NCI-H510A treated with DMSO at 0.1 percent for 48 hours (cell line): ENCODE measurements around the gene NGLY1.
A peak's percentile ranks its signal among the peaks of the same experiment; 100 is the strongest.

ENCODE experiments used
- DNase-seq: peaks from one replicate; lab custom pipeline; 2025; lab: John Stamatoyannopoulos, UW

NGLY1 gene

GRCh38 chr3:25784971-25785370, 1.7 kb upstream of the NGLY1 start:
- DNase-seq = no peak

GRCh38 chr3:25783661-25784512, 644 bp upstream of the NGLY1 start:
- DNase-seq = peak; percentile 19

GRCh38 chr3:25782636-25782937, 656 bp downstream of the NGLY1 start:
- no peak for DNase-seq

- DNase-seq = no peak
Observed at GRCh38 chr3:25781758-25782594, 1.3 kb downstream of the NGLY1 start.

GRCh38 chr3:25781145-25781757, 2.0 kb downstream of the NGLY1 start:
- no peak for DNase-seq

- DNase-seq = no peak
Observed at GRCh38 chr3:25780618-25781017, 2.6 kb downstream of the NGLY1 start.

- no peak for DNase-seq
Observed at GRCh38 chr3:25775936-25776335, 7.3 kb downstream of the NGLY1 start.

GRCh38 chr3:25768851-25769250, 14.4 kb downstream of the NGLY1 start:
- DNase-seq = no peak

GRCh38 chr3:25751725-25752124, 31.5 kb downstream of the NGLY1 start:
- no peak for DNase-seq

GRCh38 chr3:25751048-25751447, 32.2 kb downstream of the NGLY1 start:
- no peak for DNase-seq

- DNase-seq = no peak
Observed at GRCh38 chr3:25749031-25749581, 34.1 kb downstream of the NGLY1 start.

- DNase-seq = no peak
Observed at GRCh38 chr3:25748189-25748588, 35.1 kb downstream of the NGLY1 start.

- no peak for DNase-seq
Observed at GRCh38 chr3:25747033-25747432, 36.2 kb downstream of the NGLY1 start.

- DNase-seq = no peak
Observed at GRCh38 chr3:25744470-25744869, 38.8 kb downstream of the NGLY1 start.

- no peak for DNase-seq
Observed at GRCh38 chr3:25728101-25728500, 55.1 kb downstream of the NGLY1 start.

- DNase-seq = no peak
Observed at GRCh38 chr3:25727316-25727715, 55.9 kb downstream of the NGLY1 start.

- DNase-seq = no peak
Observed at GRCh38 chr3:25725810-25726209, 57.4 kb downstream of the NGLY1 start.

GRCh38 chr3:25724948-25725645, 58.1 kb downstream of the NGLY1 start:
- no peak for DNase-seq

- DNase-seq = no peak
Observed at GRCh38 chr3:25723802-25724201, 59.4 kb downstream of the NGLY1 start.

- DNase-seq = no peak
Observed at GRCh38 chr3:25719321-25719720, 63.9 kb downstream of the NGLY1 start.

- no peak for DNase-seq
Observed at GRCh38 chr3:25713341-25713985, 69.8 kb downstream of the NGLY1 start.
